ENCODE results near the gene RNFT2. TPM values are rescaled to one million over a fixed set of nuclear protein-coding genes. Genes with fewer than 3 reads are reported as not detected.
A peak's percentile ranks its signal among the peaks of the same experiment; 100 is the strongest.

Gene RNFT2, protein sequence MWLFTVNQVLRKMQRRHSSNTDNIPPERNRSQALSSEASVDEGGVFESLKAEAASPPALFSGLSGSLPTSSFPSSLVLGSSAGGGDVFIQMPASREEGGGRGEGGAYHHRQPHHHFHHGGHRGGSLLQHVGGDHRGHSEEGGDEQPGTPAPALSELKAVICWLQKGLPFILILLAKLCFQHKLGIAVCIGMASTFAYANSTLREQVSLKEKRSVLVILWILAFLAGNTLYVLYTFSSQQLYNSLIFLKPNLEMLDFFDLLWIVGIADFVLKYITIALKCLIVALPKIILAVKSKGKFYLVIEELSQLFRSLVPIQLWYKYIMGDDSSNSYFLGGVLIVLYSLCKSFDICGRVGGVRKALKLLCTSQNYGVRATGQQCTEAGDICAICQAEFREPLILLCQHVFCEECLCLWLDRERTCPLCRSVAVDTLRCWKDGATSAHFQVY
- total RNA-seq (1 to 10 TPM; 4.9 to 5.7 TPM), total RNA-seq (5.4 to 6.2 reads per million in 2 donors)

DNA sequence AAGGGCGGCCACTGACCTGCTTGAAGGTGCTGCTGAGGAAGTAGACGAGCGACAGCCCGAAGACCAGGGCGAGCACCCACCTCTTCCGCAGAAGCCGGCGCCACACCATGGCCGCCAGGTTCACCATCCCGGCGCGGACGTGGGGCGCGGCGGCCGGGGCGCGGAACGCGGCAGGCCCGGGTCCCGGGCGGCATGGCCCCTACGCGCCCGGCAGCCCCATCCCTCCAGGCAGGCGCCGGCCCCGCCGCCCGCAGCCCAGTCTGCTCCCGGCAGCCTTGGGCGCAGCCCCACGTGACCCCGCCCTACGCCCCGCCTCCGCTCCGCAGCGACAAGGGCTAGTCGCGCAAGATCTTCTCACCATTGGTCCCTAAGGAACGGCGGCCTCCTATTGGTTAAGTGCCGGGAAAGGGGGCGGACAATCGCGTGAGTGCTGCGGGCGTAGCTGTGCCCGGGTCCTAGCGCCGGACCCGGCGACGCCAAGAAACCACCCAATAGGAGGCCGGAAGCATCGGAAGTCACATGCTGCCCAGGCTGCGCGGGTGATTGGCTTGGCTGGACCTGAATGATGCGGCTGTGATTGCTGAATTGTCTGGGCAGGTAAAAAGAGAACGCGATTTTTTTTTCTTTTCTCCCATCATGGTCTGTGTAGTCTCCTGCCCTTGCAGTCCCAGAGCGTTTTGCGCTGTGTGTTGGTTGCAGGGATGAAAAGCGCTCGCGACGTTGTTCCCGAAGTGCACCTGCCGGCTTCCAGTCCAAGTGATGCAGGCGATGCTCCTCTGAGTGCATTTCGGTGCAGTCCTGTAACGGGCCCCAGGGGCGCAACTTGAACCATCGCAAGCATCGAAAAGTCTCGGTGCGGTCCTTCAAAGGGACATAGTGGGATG, at the start of gene RNFT2, which contains the start of gene SPRING1:
TSS of gene RNFT2 (plus strand) at position 542 of the 884 bp plus-strand sequence. CDS start 2,183 bp downstream, outside the sequence.
TSS of gene SPRING1 (minus strand) at position 296 of the 884 bp plus-strand sequence. CDS start at position 127, 169 bp downstream.
- no peaks in the 10 kb centered on the region for H3K9me3 ChIP-seq (ENCODE audit: control insufficient read depth, low read length, poor library complexity, severe bottlenecking)
- H3K27ac Mint-ChIP-seq, result peak within 1 kb of the TSS; percentile 93
- DNase-seq, result peak; percentile 98
- H3K27me3 Mint-ChIP-seq, result no peaks in the 10 kb centered on the region
- peak within 1 kb of the TSS; percentile 96 for H3K4me3 Mint-ChIP-seq
- peaks cover 27% of the 10 kb centered on the region for H3K4me1 Mint-ChIP-seq
- H3K36me3 Mint-ChIP-seq (ENCODE audit: low read depth), result peaks cover 10% of the 10 kb centered on the region
- ATAC-seq, result peak; percentile 97

DNA sequence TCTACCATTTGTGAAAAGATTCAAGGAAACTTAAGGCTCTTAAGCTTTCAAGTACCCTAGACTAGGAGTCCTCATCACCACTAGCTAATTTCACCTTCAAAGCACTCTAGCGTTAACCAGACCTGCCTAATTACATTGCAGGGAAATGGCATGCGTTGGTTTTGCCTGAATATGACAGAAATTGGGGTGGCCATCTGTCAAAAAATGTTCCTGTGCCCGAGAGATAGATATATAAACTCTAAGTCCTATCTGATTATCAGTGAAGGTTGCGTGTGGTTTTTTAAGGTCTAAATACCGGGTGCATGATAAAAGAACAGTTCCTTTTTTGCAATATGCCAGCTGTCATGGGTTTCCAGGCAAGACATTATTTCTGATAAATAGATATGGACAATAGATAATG, 48.6 kb upstream of the RNFT2 start:
- Mint-ChIP-seq H3K36me3 (ENCODE audit: low read depth) (peaks cover 3% of the 10 kb centered on the region), H3K4me1 (peaks cover 5% of the 10 kb centered on the region), H3K27me3 (peaks cover 37% of the 10 kb centered on the region), H3K4me3 (no peak overlapping the region), H3K27ac (no peak overlapping the region)
- DNase-seq (no peak), ATAC-seq (no peak)
- no peaks in the 10 kb centered on the region for H3K9me3 ChIP-seq (ENCODE audit: control insufficient read depth, low read length, poor library complexity, severe bottlenecking)

DNA sequence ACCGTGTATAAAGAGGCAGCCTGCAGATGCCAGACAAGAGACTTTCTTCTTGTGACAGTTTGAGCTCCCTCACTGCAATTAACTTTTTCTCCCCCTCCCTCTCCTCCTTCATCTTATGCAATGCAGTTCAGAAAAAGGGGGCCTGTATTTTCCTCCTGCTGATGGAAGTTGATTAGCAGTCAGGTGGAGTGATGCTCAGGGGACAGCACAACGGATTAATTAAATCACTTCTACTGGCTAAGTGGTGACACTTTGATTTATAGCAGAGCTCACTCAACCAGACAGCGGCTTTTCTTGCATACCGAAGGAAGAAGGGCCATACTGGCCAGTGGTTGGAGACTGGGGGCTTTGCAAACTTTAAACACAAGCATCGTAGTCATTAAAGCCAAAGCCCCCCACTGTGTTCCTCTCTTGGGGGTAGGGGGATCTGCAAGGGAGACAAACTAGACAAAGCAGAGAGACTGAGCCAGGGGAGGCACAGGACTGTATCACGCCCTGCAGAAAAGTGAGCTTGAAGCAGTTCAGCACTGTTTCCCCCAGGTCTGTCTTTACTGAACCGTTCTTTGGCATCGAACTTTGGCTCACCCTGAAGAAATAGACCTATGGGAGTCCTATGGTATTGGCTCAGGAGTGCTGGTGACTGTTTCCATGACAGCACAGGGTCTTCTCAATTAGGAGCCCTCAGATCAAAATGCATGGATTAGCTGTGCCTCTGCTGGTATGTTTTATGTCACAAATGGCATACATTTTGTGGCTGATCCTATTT, 48.0 kb upstream of the RNFT2 start:
- H3K9me3 ChIP-seq (ENCODE audit: control insufficient read depth, low read length, poor library complexity, severe bottlenecking), result no peaks in the 10 kb centered on the region
- Mint-ChIP-seq H3K4me3 (no peak overlapping the region), H3K27ac (no peak overlapping the region), H3K36me3 (ENCODE audit: low read depth) (peaks cover 5% of the 10 kb centered on the region), H3K27me3 (peaks cover 43% of the 10 kb centered on the region), H3K4me1 (peaks cover 7% of the 10 kb centered on the region)
- DNase-seq, result no peak
- ATAC-seq, result no peak

DNA sequence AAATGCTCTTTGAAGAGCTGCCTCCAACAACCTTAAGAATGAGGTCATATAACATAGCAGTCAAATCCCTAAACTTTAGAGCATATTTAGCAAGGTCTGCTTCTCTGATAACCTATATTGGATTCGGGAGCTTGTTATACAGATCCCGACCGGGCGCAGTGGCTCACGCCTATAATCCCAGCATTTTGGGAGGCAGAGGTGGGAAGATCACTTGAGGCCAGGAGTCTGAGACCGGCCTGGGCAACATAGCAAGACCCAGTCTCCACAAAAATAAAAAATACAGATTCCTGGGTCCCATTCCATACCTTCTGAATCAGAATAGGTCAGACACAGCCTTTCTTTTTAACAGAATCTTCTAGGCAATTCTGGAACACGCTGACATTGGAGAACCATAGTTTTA, 46.9 kb upstream of the RNFT2 start:
- H3K9me3 ChIP-seq (ENCODE audit: control insufficient read depth, low read length, poor library complexity, severe bottlenecking), result no peaks in the 10 kb centered on the region
- ATAC-seq, result no peak
- H3K36me3 Mint-ChIP-seq (ENCODE audit: low read depth), result peaks cover 8% of the 10 kb centered on the region
- peaks cover 50% of the 10 kb centered on the region for H3K27me3 Mint-ChIP-seq
- H3K4me3 Mint-ChIP-seq, result no peak overlapping the region
- peaks cover 11% of the 10 kb centered on the region for H3K4me1 Mint-ChIP-seq
- DNase-seq, result no peak
- no peak overlapping the region for H3K27ac Mint-ChIP-seq

DNA sequence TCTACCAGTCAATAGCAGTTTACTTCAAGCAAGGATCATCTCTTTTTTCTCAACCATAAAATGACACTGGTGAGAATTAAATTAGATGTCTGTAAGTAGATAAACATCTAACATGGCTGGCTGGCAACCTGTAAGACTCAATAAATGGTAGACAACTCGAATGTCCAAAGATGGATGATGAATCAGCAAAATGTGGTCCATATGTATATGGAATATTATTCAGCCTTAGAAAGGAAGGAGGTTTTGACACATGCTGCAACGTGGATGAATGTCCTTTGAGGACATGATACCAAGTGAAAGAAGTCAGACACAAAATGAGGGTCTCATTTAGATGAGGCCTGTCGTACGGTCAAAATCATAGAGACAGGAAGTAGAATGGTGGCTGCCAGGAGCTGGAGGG, 46.5 kb upstream of the RNFT2 start:
- ATAC-seq (no peak), DNase-seq (no peak)
- Mint-ChIP-seq H3K36me3 (ENCODE audit: low read depth) (peaks cover 8% of the 10 kb centered on the region), H3K4me3 (no peak overlapping the region), H3K4me1 (peaks cover 11% of the 10 kb centered on the region), H3K27ac (no peak overlapping the region), H3K27me3 (peaks cover 54% of the 10 kb centered on the region)
- no peaks in the 10 kb centered on the region for H3K9me3 ChIP-seq (ENCODE audit: control insufficient read depth, low read length, poor library complexity, severe bottlenecking)

DNA sequence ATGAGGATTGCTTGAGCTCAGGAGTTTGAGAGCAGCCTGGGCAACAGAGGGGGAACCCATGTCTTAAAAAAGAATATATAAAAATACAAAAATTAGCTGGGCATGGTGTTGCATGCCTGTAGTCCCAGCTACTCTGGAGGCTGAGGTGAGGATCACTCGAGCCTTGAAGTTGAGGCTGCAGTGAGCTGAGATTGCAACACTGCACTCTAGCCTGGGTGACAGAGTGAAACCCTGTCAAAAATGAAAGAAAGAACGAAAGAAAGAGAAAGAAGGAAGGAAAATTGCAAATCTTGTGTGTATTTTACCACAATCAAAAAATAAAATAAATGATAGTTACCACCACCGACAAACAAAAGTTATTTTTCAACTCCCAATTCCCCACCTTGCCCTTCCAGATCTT, 45.5 kb upstream of the RNFT2 start:
- Mint-ChIP-seq H3K27ac (no peak overlapping the region), H3K36me3 (ENCODE audit: low read depth) (peaks cover 8% of the 10 kb centered on the region), H3K4me1 (peaks cover 11% of the 10 kb centered on the region), H3K27me3 (peaks cover 55% of the 10 kb centered on the region), H3K4me3 (no peak overlapping the region)
- DNase-seq (no peak), ATAC-seq (no peak)
- H3K9me3 ChIP-seq (ENCODE audit: control insufficient read depth, low read length, poor library complexity, severe bottlenecking), result no peaks in the 10 kb centered on the region

DNA sequence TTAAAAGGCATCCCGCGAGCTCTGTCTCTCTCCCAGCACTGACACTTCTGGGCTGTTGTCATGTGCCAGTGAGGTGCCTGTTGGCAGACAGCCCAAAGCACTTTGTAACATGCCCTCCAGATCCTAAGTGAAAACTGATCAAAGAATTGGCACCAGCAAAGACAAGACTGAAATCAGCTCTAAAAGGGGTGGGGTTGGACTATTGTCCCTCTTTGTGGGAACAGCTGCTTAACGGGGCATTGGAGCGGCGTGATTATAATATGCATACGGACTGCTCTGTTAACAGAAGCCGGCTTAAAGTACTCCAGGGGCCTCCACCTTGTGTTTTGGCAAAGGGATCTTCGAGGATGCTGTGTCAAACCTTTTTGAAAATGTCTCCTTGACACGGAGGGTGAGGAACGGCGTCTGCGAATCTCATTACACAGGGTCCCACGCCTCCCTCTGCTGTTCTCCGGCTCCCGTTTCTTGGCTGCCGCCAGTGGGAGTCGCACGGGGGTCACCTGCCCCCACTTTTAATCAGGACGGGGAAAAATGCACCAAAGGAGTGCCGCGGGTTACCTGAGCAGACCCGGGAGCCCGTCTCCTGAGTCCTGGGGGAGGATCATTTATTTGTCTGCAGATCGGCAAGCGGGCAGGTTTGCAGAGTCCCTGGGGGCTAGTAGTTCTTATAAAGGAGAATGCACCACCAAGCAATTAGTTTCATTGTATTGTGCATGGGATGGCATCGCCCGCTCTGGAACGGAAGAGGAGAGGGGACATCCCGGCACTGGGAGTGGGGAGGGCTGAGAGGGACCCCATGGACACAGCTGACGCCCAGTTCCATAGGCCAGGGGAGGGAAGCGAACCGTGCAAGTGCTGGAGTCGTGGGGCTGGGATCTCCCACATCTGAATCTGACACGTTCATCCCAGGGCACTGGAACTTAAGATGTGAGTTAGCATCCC, 44.6 kb upstream of the RNFT2 start:
- H3K9me3 ChIP-seq (ENCODE audit: control insufficient read depth, low read length, poor library complexity, severe bottlenecking), result no peaks in the 10 kb centered on the region
- peaks cover 8% of the 10 kb centered on the region for H3K36me3 Mint-ChIP-seq (ENCODE audit: low read depth)
- H3K4me1 Mint-ChIP-seq, result peaks cover 11% of the 10 kb centered on the region
- no peak for ATAC-seq
- H3K27ac Mint-ChIP-seq, result no peak overlapping the region
- no peak for DNase-seq
- H3K4me3 Mint-ChIP-seq, result peak overlapping the region; percentile 73
- H3K27me3 Mint-ChIP-seq, result peaks cover 55% of the 10 kb centered on the region

DNA sequence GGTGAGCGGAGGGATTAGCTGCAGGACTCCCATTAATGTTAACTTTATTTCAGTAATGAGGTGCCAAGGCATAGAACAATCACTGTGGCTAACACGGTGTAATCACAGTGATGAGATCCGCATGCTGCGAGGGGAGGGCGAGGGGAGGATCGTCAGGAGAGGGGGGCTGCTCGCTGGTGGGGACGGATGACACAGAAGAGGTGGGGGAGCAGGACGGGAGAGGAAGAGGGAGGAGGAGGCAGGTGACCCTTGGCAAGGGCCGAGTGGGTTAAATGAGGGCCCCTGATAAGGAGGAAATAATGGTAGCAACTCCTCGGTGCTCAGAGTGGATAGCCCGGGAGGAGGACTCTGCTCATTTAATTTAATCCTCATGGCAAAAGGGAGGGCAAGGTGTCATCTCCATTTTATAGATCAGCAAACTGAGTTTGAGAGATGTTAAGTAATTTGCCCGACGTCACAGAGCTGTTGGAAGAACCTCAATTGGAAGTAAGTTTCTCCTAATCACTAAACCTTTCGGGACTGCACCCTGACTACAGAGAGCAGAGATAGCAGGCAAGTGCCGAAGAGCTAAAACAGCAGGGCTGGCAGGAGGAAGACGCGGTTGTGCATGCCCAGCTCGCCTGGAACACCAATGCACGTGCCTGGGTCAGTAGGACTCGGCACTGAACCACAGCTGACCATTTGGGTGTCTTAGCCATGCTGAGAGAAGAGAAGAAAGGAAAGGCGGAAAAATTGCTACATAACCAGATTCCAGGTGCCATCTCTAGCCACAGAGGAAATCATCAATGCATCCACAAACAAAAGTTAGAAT, 43.3 kb upstream of the RNFT2 start:
- no peak overlapping the region for H3K27ac Mint-ChIP-seq
- H3K9me3 ChIP-seq (ENCODE audit: control insufficient read depth, low read length, poor library complexity, severe bottlenecking), result no peaks in the 10 kb centered on the region
- peak overlapping the region; percentile 42 for H3K4me3 Mint-ChIP-seq
- H3K36me3 Mint-ChIP-seq (ENCODE audit: low read depth), result peaks cover 8% of the 10 kb centered on the region
- DNase-seq (no peak), ATAC-seq (no peak)
- H3K27me3 Mint-ChIP-seq, result peaks cover 55% of the 10 kb centered on the region
- peaks cover 11% of the 10 kb centered on the region for H3K4me1 Mint-ChIP-seq

DNA sequence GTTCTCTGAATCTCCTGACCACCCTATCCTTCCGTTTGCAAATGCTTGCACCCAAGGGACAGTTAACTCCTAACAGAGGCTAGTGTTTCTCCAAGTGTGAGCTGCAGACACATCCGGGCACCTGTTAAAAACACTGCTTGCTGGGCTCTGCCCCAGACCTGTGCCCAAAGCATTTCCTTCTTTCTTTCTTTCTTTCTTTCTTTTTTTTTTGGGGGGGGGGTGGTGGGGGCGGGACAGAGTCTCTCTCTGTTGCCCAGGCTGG, 42.7 kb upstream of the RNFT2 start:
- ATAC-seq, result no peak

DNA sequence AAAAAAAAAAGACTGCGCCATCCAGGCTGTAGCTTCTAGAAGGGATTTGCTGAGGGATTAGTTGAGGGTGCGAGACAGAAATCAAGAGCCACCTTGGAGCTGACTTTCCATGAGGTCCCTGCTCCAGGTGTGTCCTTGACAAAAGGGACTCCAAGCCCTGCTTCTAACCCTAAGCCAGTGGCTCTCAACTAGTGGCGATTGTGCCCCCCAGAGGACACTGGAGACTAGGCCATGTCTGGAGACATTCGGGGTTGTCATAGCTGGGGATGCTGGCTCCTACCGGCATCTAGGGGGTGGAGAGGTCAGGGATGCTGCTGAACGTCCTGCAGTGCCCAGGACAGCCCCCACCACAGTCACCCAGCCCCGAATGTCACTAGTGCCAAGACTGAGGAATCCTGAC, 40.8 kb upstream of the RNFT2 start:
- Mint-ChIP-seq H3K27me3 (peaks cover 40% of the 10 kb centered on the region), H3K4me1 (peaks cover 11% of the 10 kb centered on the region), H3K4me3 (no peak overlapping the region), H3K36me3 (ENCODE audit: low read depth) (peaks cover 6% of the 10 kb centered on the region), H3K27ac (no peak overlapping the region)
- ATAC-seq (no peak), DNase-seq (no peak)
- no peaks in the 10 kb centered on the region for H3K9me3 ChIP-seq (ENCODE audit: control insufficient read depth, low read length, poor library complexity, severe bottlenecking)

More for the DNA sequence above, 42.7 kb upstream of the RNFT2 start:
- H3K4me1 Mint-ChIP-seq, result peaks cover 11% of the 10 kb centered on the region
- H3K27ac Mint-ChIP-seq, result no peak overlapping the region
- no peak for DNase-seq
- H3K27me3 Mint-ChIP-seq, result peaks cover 55% of the 10 kb centered on the region
- no peaks in the 10 kb centered on the region for H3K9me3 ChIP-seq (ENCODE audit: control insufficient read depth, low read length, poor library complexity, severe bottlenecking)
- H3K36me3 Mint-ChIP-seq (ENCODE audit: low read depth), result peaks cover 8% of the 10 kb centered on the region
- H3K4me3 Mint-ChIP-seq, result no peak overlapping the region

DNA sequence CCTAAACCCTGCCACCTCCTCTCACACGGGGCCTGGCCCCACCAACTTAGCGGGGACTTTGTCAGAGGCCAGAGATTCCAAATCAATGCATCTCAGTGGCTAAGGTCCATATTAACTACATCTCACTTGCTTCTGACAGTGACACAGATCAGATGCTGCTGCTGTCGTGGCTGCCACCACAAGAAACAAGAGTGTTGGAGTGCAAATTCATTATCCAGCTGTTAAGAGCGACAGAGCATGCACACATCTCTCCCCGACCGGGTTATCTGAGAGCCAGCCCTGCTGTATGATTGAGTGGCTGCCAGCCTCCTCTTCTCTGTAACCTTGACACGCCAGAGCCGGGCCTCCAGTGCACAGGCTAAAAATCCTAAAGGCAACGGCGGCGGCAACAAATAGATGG, 40.4 kb upstream of the RNFT2 start:
- no peak overlapping the region for H3K4me3 Mint-ChIP-seq
- peaks cover 9% of the 10 kb centered on the region for H3K4me1 Mint-ChIP-seq

More for the DNA sequence above, 40.4 kb upstream of the RNFT2 start:
- H3K9me3 ChIP-seq (ENCODE audit: control insufficient read depth, low read length, poor library complexity, severe bottlenecking), result no peaks in the 10 kb centered on the region
- no peak for ATAC-seq
- H3K27me3 Mint-ChIP-seq, result peaks cover 36% of the 10 kb centered on the region
- peaks cover 6% of the 10 kb centered on the region for H3K36me3 Mint-ChIP-seq (ENCODE audit: low read depth)
- H3K27ac Mint-ChIP-seq, result no peak overlapping the region
- DNase-seq, result no peak

Data from T-helper 17 cell (primary cell).